Erythroblast (primary cell): ENCODE data around the gene NFIC.

Source experiments
- GATA1 ChIP-seq: IDR thresholded peaks from 2 replicates; pipeline ENCODE4 v1.6.1; 2011; ENCODE audit warnings: low read depth, mild to moderate bottlenecking, control low read depth, low read length, moderate library complexity
- POLR2A ChIP-seq: IDR thresholded peaks from 2 replicates; pipeline ENCODE4 v1.6.1; 2011; ENCODE audit warnings: mild to moderate bottlenecking, low read length

DNA sequence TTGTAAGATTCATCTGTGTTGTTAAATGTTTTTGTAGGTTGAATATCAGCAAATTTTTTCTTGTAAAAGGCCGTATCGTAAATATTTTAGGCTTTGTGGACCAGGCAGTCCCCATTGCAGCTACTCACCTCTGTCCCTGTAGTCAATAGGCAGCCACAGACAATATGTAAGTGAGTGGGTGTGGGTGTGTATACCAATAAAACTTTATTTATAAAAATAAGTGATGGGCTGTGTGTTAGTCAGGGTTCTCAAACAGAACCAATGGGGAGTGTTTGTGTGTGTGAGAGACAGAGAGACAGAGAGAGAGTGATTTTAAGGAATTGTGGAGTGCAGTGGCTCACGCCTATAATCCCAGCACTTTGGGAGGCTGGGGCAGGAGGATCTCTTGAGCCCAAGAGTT, 37.6 kb upstream of the NFIC start:
- TF ChIP-seq POLR2A (no peak), GATA1 (no peak)
